ENCODE results near the gene PDP2. TPM values are rescaled to one million over a fixed set of nuclear protein-coding genes. Genes with fewer than 3 reads are reported as not detected.

The PDP2 gene, protein sequence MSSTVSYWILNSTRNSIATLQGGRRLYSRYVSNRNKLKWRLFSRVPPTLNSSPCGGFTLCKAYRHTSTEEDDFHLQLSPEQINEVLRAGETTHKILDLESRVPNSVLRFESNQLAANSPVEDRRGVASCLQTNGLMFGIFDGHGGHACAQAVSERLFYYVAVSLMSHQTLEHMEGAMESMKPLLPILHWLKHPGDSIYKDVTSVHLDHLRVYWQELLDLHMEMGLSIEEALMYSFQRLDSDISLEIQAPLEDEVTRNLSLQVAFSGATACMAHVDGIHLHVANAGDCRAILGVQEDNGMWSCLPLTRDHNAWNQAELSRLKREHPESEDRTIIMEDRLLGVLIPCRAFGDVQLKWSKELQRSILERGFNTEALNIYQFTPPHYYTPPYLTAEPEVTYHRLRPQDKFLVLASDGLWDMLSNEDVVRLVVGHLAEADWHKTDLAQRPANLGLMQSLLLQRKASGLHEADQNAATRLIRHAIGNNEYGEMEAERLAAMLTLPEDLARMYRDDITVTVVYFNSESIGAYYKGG
- 4.9 and 8.5 TPM in 2 replicates for total RNA-seq

GRCh38 chr16:66880288-66881013 lies at the start of gene PDP2:
Gene PDP2, plus strand, starts transcription at chr16:66880515. Its CDS starts 3,770 bp downstream, at chr16:66884285.

GRCh38 chr16:66844342-66845079 lies 35.8 kb upstream of the PDP2 start, which contains the start of gene CA7:
Gene CA7, plus strand, starts transcription at chr16:66844414. Its CDS starts 74 bp downstream, at chr16:66844488.

DNA sequence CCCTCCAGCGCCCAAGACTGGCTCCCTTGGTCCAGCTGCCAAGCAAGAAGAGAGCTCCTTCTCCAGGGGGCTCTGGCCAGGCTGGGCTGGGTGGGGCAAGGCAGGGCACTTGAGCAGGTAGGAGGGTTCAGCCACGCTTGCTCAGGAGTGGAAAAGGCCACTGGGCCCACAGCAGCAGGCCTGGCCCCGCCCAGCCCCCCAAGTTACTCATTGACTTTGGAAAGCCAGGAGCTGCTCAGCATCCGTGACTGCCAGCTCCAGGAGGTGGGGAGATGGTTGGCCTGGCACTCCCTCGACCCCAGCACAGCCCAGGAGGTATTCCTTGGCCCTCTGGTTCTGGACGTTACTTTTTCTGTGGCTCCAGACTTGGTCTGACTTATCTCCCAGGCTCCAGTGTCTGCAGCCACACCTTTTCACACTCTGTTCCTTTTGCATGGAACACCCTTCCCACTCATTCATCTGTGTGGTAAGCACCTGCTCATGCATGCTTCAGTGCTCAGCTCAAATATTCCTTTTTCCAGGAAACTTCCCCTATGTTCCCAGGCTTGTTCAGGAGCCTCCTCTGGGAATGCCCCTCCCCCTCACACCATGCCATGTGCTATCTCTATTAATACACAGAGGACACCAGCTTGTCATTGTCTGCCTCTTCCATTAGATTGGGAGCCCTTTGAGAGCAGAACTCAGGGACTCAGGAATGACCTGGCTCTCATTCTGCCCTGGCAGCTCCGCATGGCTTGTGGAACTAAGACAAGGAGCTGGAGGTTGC lies 38.7 kb downstream of the PDP2 start, which contains the start of gene CDH16:
CDH16 (minus strand) TSS at position 83 of the 766 bp plus-strand sequence. CDS start 820 bp downstream, outside the sequence.

DNA sequence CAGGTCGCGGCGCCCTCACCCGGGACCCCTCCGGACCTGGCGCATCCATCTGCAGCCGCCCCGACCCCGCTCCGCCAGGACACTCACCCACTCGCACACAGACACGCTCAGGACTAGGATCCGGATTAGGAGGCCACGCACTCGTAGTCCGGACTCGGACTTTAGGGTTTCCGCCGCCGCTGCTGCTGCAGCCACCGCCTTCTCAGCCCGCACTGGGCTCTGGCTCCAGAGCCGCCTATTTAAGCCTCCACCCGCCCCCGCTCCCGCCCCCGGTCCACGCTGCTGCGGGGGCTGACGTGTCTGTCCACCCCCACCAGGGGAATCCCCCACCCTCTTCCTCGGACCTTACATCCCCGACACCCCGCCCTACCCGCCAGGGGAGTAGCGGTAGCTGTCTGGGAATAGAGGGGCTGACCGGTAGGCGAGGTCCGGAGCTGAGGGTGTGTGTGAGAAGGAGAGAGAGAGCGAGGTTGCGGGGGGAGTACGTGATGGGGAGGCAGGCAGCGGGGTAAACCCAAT lies 45.1 kb downstream of the PDP2 start, which contains the start of gene RRAD:
RRAD (minus strand) TSS at position 214 of the 519 bp plus-strand sequence. CDS start 356 bp downstream, outside the sequence.

DNA sequence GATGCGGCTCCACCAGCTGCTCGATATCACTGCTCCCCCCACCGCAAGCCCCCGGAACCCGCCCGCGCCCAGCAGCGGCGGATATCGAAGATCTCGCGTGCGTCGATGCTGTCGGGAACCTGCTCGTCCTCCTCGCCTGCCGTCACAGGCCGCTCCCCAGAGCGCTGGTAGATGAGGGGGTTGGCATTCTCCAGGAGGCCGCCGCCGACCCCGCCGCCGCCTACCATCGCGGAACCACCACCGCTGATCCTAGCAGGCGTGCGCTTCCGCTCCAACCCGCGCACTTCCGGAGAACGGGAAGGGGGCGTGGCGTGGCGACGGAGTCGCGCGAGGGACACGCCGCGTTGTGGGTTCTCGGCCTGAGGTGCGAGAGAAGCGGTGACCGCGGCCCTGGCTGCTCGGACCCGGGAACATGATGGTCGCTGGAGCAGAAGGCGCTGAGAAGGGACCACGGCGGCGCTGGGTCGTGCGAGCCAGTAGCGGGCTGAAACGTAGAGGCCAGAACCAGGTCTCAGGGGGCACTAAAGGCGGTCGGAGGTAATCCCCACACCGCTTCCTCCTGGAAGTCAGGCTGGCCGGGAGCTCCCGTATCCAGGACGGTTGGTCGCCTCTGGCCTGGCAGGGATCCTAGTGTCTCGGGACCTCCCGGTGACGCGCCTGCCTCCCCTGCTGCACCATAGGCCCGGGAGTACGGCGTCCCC lies 54.0 kb downstream of the PDP2 start, which contains the start of gene CIAO2B:
CIAO2B (minus strand) TSS at position 265 of the 701 bp plus-strand sequence; CDS start at position 227, 38 bp downstream.

GRCh38 chr16:66935314-66936011 lies 55.1 kb downstream of the PDP2 start, which contains the start of gene CES2:
Gene CES2, plus strand, starts transcription at chr16:66935516. Its CDS starts 120 bp downstream, at chr16:66935636.

Other genes with a start within 250 kb of the PDP2 start
- gene CMTM4, start 183.8 kb upstream of the PDP2 start, total RNA-seq, result 6.9 and 14.5 TPM in 2 replicates
- 130 and 181 TPM in 2 replicates for gene DYNC1LI2, start 128.9 kb upstream of the PDP2 start, total RNA-seq
- under 0.01 TPM in 1 of 2 replicates, not detected in the other for gene TERB1, start 78.9 kb upstream of the PDP2 start, total RNA-seq
- 70.5 and 88.9 TPM in 2 replicates for gene NAE1, start 49.5 kb upstream of the PDP2 start, total RNA-seq
- gene CA7, start 36.1 kb upstream of the PDP2 start, total RNA-seq, result not detected in 2 replicates
- not detected in 2 replicates for gene CDH16, start 38.4 kb downstream of the PDP2 start, total RNA-seq
- 0.45 and 1.0 TPM in 2 replicates for gene RRAD, start 45.0 kb downstream of the PDP2 start, total RNA-seq
- gene CIAO2B, start 53.9 kb downstream of the PDP2 start, total RNA-seq, result 171 and 191 TPM in 2 replicates
- gene CES2, start 55.0 kb downstream of the PDP2 start, total RNA-seq, result 14.7 and 14.9 TPM in 2 replicates
- gene CES3, start 80.8 kb downstream of the PDP2 start, total RNA-seq, result 0.09 and 0.19 TPM in 2 replicates
- 0.54 and 0.56 TPM in 2 replicates for gene CES4A, start 108.1 kb downstream of the PDP2 start, total RNA-seq
- 96.9 and 97.7 TPM in 2 replicates for gene CBFB, start 148.6 kb downstream of the PDP2 start, total RNA-seq
- gene PHAF1, start 229.4 kb downstream of the PDP2 start, total RNA-seq, result 10.3 and 12.0 TPM in 2 replicates

Measured in endothelial cell of coronary artery (primary cell).